Central memory CD8-positive, alpha-beta T cell (primary cell): ENCODE data around the gene OR4F17.
"Not testable (repeated sequence)": the region's sequence is repeated elsewhere in the genome, so short reads cannot be mapped to it uniquely, and the experiment has no call there.

Experiments used
- ATAC-seq: fragments of 150-1000 bp; cut with Tn5 transposase; replicated peaks from 2 replicates; pipeline ENCODE4 v1.10.0; 2022; ENCODE audit warnings: mild to moderate bottlenecking, moderate FRiP score, moderate number of reproducible peaks; ENCODE audit not compliant: poor library complexity, severe bottlenecking; ENCODE audit errors: extremely low read depth
- DNase-seq, 2 donors: peaks; one replicate each; pipeline ENCODE4 v3.0.0; 2021; ENCODE audit warnings: low spot score in 2 of 2
- H3K27ac Mint-ChIP-seq: one replicate; pipeline ENCODE4 v1.8.0; 2022; ENCODE audit warnings: low read depth, mild to moderate bottlenecking, moderate library complexity, mixed read lengths
- H3K27me3 Mint-ChIP-seq: one replicate; pipeline ENCODE4 v1.8.0; 2022; ENCODE audit warnings: mixed read lengths
- H3K36me3 Mint-ChIP-seq: one replicate; pipeline ENCODE4 v1.8.0; 2022; ENCODE audit warnings: mild to moderate bottlenecking, moderate library complexity, mixed read lengths; ENCODE audit not compliant: insufficient read depth
- H3K4me1 Mint-ChIP-seq: one replicate; pipeline ENCODE4 v1.8.0; 2022; ENCODE audit warnings: mixed read lengths
- H3K4me3 Mint-ChIP-seq: one replicate; pipeline ENCODE4 v1.8.0; 2022; ENCODE audit warnings: mild to moderate bottlenecking, moderate library complexity, mixed read lengths
- H3K9me3 Mint-ChIP-seq: one replicate; pipeline ENCODE4 v1.8.0; 2022; ENCODE audit warnings: mixed read lengths

Gene OR4F17, protein sequence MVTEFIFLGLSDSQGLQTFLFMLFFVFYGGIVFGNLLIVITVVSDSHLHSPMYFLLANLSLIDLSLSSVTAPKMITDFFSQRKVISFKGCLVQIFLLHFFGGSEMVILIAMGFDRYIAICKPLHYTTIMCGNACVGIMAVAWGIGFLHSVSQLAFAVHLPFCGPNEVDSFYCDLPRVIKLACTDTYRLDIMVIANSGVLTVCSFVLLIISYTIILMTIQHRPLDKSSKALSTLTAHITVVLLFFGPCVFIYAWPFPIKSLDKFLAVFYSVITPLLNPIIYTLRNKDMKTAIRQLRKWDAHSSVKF

DNA sequence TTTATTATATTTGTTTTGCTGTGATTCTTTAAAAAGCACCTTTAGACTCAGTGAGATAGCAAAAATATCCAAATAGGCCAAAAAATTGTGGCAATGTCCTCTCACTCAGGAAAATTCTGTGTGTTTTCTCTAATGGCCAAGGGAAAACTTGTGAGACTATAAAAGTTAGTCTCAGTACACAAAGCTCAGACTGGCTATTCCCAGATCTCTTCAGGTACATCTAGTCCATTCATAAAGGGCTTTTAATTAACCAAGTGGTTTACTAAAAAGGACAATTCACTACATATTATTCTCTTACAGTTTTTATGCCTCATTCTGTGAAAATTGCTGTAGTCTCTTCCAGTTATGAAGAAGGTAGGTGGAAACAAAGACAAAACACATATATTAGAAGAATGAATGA lies at the start of gene OR4F17:
TSS of gene OR4F17 (plus strand) at position 301 of the 400 bp plus-strand sequence. CDS start 3,575 bp downstream, outside the sequence.
- H3K4me1 Mint-ChIP-seq, H3K27ac Mint-ChIP-seq, H3K9me3 Mint-ChIP-seq, H3K27me3 Mint-ChIP-seq, H3K4me3 Mint-ChIP-seq, H3K36me3 Mint-ChIP-seq, ATAC-seq, DNase-seq: not testable (repeated sequence)

DNA sequence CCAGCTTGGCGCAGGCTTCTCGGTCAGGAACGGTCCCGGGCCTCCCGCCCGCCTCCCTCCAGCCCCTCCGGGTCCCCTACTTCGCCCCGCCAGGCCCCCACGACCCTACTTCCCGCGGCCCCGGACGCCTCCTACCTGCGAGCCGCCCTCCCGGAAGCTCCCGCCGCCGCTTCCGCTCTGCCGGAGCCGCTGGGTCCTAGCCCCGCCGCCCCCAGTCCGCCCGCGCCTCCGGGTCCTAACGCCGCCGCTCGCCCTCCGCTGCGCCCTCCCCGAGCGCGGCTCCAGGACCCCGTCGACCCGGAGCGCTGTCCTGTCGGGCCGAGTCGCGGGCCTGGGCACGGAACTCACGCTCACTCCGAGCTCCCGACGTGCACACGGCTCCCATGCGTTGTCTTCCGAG lies 36.1 kb upstream of the OR4F17 start:
- H3K27ac Mint-ChIP-seq, H3K9me3 Mint-ChIP-seq, H3K4me3 Mint-ChIP-seq: not testable (repeated sequence)

DNA sequence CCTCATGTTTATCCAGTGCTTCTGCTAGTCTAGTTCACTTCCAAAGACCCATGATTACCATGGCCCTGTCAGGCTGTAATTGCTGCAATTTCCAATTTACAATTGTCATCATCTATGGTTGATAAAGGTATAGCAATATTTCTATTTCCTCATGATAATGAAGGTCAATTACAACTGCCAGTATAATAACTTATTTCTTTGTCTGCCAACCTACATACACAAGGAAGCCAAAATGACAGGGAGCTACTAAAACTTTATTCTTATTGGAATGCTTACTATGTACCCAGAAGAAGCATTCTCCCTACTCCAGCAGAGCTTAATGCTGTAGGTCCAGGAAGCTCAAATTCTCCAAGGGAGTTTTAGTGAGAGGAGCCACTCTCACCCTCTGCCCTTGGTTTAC lies 24.0 kb upstream of the OR4F17 start:
- DNase-seq, H3K27me3 Mint-ChIP-seq, H3K9me3 Mint-ChIP-seq, ATAC-seq, H3K36me3 Mint-ChIP-seq, H3K27ac Mint-ChIP-seq, H3K4me3 Mint-ChIP-seq, H3K4me1 Mint-ChIP-seq: not testable (repeated sequence)

More for the DNA sequence above, 36.1 kb upstream of the OR4F17 start:
- H3K27me3 Mint-ChIP-seq, H3K36me3 Mint-ChIP-seq, H3K4me1 Mint-ChIP-seq, ATAC-seq: not testable (repeated sequence)
- DNase-seq = peak in 1 of 2 donors; percentile 15

DNA sequence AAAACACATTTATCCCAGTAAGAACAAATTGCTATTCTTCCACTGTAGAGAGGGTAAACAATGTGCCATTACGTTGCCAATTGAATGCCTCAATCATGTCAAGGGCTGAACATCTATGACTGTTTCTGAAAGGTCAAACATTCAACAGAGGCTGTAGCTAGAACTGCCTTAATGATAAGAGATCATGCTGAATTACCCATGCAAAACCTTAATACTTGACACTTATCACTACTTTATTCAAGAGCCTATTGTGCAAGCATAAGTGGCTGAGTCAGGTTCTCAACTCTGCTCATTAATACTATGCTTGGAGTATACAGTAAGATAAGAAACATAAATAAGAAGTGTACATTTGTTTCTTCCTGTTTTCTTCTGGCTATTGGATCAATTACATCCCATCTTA lies 23.3 kb upstream of the OR4F17 start:
- H3K9me3 Mint-ChIP-seq, ATAC-seq, H3K4me3 Mint-ChIP-seq, H3K36me3 Mint-ChIP-seq, H3K27me3 Mint-ChIP-seq, H3K4me1 Mint-ChIP-seq, H3K27ac Mint-ChIP-seq, DNase-seq: not testable (repeated sequence)

DNA sequence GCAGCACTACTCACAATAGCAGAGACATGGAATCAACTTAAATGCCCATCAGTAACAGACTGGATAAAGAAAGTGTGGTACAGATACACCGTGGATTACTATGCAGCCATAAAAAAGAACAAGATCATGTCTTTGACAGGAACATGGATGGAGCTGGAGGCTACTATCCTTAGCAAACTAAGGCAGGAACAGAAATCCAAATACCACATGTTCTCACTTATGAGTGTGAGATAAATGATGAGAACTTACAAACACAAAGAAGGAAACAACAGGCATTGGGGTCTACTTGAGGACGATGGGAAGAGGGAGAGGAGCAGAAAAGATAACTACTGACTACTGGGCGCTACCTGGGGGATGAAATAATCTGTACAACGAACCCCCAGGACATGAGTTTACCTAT lies 16.2 kb upstream of the OR4F17 start:
- H3K4me3 Mint-ChIP-seq, H3K4me1 Mint-ChIP-seq, ATAC-seq, H3K27ac Mint-ChIP-seq, H3K36me3 Mint-ChIP-seq, H3K9me3 Mint-ChIP-seq, DNase-seq: not testable (repeated sequence)
- H3K27me3 Mint-ChIP-seq = peaks cover 10% of the 10 kb centered on the region

DNA sequence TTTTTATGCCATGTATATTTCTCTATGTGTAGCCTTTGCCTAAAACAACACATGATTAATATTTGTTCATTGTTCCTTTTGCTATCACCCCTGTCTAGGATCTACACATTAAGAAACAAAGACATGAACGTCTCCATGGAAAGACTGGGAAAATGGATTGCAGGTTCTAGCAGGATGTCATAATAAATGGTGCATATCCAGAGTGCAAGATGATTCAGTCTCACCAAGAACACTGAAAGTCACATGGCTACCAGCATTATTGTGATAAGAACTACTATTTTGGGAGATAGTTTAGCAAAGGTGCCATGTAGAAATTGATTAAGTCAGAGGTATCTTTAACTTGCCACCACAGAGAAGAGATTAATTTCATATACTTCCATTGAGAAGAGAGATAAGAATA lies 12.1 kb upstream of the OR4F17 start:
- H3K27ac Mint-ChIP-seq, H3K4me3 Mint-ChIP-seq, DNase-seq, H3K9me3 Mint-ChIP-seq, ATAC-seq, H3K4me1 Mint-ChIP-seq, H3K36me3 Mint-ChIP-seq: not testable (repeated sequence)
- peaks cover 10% of the 10 kb centered on the region for H3K27me3 Mint-ChIP-seq

DNA sequence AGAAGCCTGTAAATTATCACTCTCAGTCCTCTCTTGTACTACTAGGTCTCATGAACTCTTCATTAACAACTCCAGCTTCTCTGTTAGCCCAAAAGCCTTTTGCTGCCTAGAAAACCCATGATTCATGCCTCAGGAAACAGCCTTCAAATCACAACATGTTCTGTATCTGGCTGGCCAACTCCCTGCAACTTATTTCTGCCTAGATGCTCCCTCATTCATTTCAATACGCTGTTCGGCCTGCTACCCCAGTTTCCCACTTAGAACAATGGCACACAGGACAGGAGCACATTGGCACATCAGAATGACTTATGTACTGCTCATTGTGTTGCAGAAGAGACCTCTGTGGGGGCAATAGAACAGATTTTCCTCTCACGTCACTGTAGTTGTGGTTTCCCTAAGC lies 9.3 kb upstream of the OR4F17 start:
- not testable (repeated sequence) for H3K9me3 Mint-ChIP-seq, H3K4me1 Mint-ChIP-seq, DNase-seq, H3K27ac Mint-ChIP-seq, H3K27me3 Mint-ChIP-seq, ATAC-seq, H3K36me3 Mint-ChIP-seq, H3K4me3 Mint-ChIP-seq

DNA sequence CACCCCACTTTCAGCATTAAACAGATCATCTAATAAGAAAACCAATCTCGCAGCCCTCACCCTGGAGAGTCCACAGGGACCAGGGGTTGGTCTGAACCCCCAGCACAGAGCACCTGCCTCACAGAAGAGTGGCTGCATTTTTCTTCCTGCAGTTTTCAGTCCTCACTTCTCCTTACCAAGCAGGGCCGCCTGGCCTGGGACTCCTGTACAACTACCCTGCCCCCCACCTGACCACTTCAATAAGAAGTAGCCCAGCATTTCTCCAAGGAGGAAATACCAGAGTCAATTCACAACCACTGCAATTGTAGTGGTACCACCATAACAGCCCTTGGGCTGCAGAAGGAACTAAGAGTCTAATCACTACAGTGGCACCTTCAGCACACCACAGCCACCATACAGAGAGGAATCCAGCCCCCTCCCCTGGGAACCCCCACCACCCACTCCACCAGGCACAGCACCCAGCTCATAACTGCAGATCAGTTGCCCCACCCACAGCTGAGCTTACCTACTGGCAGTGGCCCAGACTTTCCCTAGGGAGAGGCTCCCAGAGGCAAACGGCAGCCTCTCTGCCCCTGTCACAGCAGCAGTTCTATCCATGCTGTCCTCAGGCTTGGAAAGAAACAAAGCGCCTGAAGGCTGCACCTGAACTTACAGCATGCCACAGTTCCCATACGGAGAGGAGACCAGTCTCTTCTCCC lies 13.7 kb downstream of the OR4F17 start:
- not testable (repeated sequence) for H3K36me3 Mint-ChIP-seq, ATAC-seq, H3K4me1 Mint-ChIP-seq, H3K27me3 Mint-ChIP-seq, DNase-seq, H3K9me3 Mint-ChIP-seq, H3K27ac Mint-ChIP-seq, H3K4me3 Mint-ChIP-seq
